ENCODE results near the gene PGAP6.
A peak's percentile ranks its signal among the peaks of the same experiment; 100 is the strongest.
"Not testable (repeated sequence)": the region's sequence is repeated elsewhere in the genome, so short reads cannot be mapped to it uniquely, and the experiment has no call there.

PGAP6 gene

GRCh38 chr16:353404-354290, 28.1 kb downstream of the PGAP6 start:
- H3K27ac ChIP-seq = peak overlapping the region; percentile 93
- DNase-seq (ENCODE audit: low read depth, low spot score) = no peak

GRCh38 chr16:352547-353403, 29.0 kb downstream of the PGAP6 start, which contains the start of gene AXIN1:
AXIN1 (minus strand) TSS chr16:352723; CDS start chr16:347025, 5,698 bp downstream.
- peak within 1 kb of the TSS; percentile 93 for H3K27ac ChIP-seq
- peak; percentile 74 for DNase-seq (ENCODE audit: low read depth, low spot score)

GRCh38 chr16:351804-352520, 29.8 kb downstream of the PGAP6 start:
- DNase-seq (ENCODE audit: low read depth, low spot score) = no peak

GRCh38 chr16:350203-350602, 31.6 kb downstream of the PGAP6 start:
- H3K27ac ChIP-seq = no peak overlapping the region
- no peak for DNase-seq (ENCODE audit: low read depth, low spot score)

More at GRCh38 chr16:351804-352520, 29.8 kb downstream of the PGAP6 start:
- peak overlapping the region; percentile 48 for H3K27ac ChIP-seq

GRCh38 chr16:349211-349610, 32.6 kb downstream of the PGAP6 start:
- no peak overlapping the region for H3K27ac ChIP-seq
- no peak for DNase-seq (ENCODE audit: low read depth, low spot score)

GRCh38 chr16:348495-348894, 33.3 kb downstream of the PGAP6 start:
- not testable (repeated sequence) for H3K27ac ChIP-seq; DNase-seq (ENCODE audit: low read depth, low spot score)

GRCh38 chr16:347203-347602, 34.6 kb downstream of the PGAP6 start:
- no peak for DNase-seq (ENCODE audit: low read depth, low spot score)
- H3K27ac ChIP-seq = peak overlapping the region; percentile 41

- no peak for DNase-seq (ENCODE audit: low read depth, low spot score)
- H3K27ac ChIP-seq = peak overlapping the region; percentile 41
These were observed 35.2 kb downstream of the PGAP6 start for GRCh38 chr16:346587-346986.

- DNase-seq (ENCODE audit: low read depth, low spot score) = no peak
- H3K27ac ChIP-seq = no peak overlapping the region
These were observed 36.0 kb downstream of the PGAP6 start for GRCh38 chr16:345772-346171.

GRCh38 chr16:342455-343213, 39.1 kb downstream of the PGAP6 start:
- no peak for DNase-seq (ENCODE audit: low read depth, low spot score)
- no peak overlapping the region for H3K27ac ChIP-seq

- not testable (repeated sequence) for H3K27ac ChIP-seq
These were observed 39.8 kb downstream of the PGAP6 start for GRCh38 chr16:341974-342336.

GRCh38 chr16:341095-341973, 40.4 kb downstream of the PGAP6 start:
- H3K27ac ChIP-seq; DNase-seq (ENCODE audit: low read depth, low spot score): not testable (repeated sequence)

More at GRCh38 chr16:341974-342336, 39.8 kb downstream of the PGAP6 start:
- not testable (repeated sequence) for DNase-seq (ENCODE audit: low read depth, low spot score)

- DNase-seq (ENCODE audit: low read depth, low spot score) = no peak
- H3K27ac ChIP-seq = no peak overlapping the region
These were observed 41.2 kb downstream of the PGAP6 start for GRCh38 chr16:340370-341091.

GRCh38 chr16:339680-340079, 42.1 kb downstream of the PGAP6 start:
- no peak overlapping the region for H3K27ac ChIP-seq
- DNase-seq (ENCODE audit: low read depth, low spot score) = no peak

- H3K27ac ChIP-seq = no peak overlapping the region
- no peak for DNase-seq (ENCODE audit: low read depth, low spot score)
These were observed 43.7 kb downstream of the PGAP6 start for GRCh38 chr16:337975-338575.

GRCh38 chr16:337437-337836, 44.3 kb downstream of the PGAP6 start:
- H3K27ac ChIP-seq = no peak overlapping the region
- no peak for DNase-seq (ENCODE audit: low read depth, low spot score)

- no peak for DNase-seq (ENCODE audit: low read depth, low spot score)
- H3K27ac ChIP-seq = no peak overlapping the region
These were observed 45.5 kb downstream of the PGAP6 start for GRCh38 chr16:336269-336668.
